ENCODE measurements around the gene MAPK6. TPM values are rescaled to one million over a fixed set of nuclear protein-coding genes. Genes with fewer than 3 reads are reported as not detected.

The MAPK6 gene
- total and polyA plus RNA-seq, 12 donors = 2.9 to 48.0 (median 17.1) TPM

DNA sequence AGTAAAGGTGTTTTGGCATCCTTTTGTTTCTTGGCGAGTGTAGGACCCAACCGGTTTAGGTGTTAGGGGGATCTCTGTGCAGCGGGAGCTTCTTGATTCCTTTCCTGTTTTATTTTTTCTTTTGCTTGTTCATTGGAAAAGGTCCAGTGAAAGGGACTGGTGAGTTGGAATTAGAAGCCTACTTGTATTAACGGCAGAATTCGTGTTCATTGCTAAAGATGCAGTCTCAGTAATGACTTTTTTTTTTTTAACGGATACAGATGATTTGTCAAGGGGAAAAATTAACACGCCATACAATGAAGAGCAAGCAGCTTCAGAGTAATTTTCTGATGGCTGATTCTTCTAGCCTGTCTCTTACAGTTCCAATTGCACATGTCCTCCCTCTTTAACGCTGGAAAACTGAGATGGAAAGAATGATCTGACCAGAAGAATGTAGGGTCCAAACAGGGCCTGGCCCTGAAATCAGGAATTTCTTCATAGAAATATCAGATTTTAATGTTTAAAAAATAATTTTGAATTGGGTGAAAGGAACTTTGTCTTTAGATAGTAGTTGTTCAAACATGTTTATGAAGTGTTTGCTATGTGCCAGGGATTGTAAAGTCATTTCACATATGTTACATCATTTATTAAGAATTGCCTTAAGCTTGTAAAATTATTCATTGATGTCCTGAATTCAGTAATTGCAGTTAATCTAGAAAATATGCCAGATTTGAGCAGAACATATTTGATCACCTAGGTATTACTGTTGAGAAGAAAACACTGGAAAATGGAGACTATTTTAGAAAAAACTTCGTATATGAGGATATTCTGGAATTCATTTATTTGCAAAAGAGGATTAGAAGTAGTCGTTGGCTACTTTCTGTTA lies 1.4 kb downstream of the MAPK6 start:
- peaks cover 24 to 33% of the 10 kb centered on the region in 2 donors for H3K4me1 ChIP-seq (replicated peaks in 1 of 2)
- 2 to 3% (median 3%) methylated on average over 10 of the region's 10 CpGs for WGBS, 4 donors
- no peaks in the 10 kb centered on the region for H3K27me3 ChIP-seq
- intact Hi-C loops (cut with DNase I) = loop anchor here in 1 of 2 donors (10.0 kb wide), 1 partner anchor 54 kb away; no protein-coding TSS in a partner anchor
- DNase-seq = no peak
- no peaks in the 10 kb centered on the region for H3K9me3 ChIP-seq (replicated peaks in 1 of 3)
- peak overlapping the region; percentile 77 to 100 (median 96) for H3K27ac ChIP-seq
- H3K4me3 ChIP-seq = peak overlapping the region; percentile 2 to 87 (median 83)
- H3K36me3 ChIP-seq (replicated peaks in 1 of 2) = no peaks in the 10 kb centered on the region
- TF ChIP-seq POLR2A (IDR thresholded peaks at IDR 0.05) = no peak
- TF ChIP-seq, protein P1, sequence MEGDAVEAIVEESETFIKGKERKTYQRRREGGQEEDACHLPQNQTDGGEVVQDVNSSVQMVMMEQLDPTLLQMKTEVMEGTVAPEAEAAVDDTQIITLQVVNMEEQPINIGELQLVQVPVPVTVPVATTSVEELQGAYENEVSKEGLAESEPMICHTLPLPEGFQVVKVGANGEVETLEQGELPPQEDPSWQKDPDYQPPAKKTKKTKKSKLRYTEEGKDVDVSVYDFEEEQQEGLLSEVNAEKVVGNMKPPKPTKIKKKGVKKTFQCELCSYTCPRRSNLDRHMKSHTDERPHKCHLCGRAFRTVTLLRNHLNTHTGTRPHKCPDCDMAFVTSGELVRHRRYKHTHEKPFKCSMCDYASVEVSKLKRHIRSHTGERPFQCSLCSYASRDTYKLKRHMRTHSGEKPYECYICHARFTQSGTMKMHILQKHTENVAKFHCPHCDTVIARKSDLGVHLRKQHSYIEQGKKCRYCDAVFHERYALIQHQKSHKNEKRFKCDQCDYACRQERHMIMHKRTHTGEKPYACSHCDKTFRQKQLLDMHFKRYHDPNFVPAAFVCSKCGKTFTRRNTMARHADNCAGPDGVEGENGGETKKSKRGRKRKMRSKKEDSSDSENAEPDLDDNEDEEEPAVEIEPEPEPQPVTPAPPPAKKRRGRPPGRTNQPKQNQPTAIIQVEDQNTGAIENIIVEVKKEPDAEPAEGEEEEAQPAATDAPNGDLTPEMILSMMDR (IDR thresholded peaks at IDR 0.05) = no peak

GRCh38 chr15:52021128-52021671 lies 2.2 kb downstream of the MAPK6 start:
- peak overlapping the region; percentile 81 to 100 (median 96) for H3K27ac ChIP-seq
- peak; percentile 56 to 83 (median 73) for DNase-seq

DNA sequence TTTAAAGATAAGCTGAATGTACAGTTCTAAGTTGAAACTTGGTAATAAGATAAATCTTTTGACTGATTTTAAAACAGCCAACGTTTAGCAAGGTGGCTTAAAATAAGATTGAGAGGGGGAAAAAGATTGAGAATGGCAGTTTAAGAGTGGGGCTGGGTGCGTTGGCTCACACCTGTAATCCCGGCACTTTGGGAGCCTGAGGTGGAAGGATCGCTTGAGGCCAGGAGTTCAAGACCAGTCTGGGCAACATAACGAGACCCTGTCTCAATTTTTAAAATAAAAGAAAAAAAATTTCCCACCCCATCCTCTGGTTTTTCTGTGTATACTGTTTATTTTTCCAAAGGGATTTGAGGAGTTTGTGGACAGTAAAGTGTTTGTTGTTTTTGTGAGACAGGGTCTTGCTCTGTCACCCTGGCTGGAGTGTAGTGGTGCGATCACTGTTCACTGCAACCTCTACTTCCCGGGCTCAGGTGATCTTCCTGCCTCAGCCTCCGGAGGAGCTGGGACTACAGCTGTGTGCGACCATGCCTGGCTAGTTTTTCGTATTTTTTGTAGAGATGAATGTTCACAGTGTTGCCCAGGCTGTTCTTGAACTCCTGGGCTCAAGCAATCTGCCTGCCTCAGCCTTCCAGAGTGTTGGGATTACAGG lies 3.0 kb downstream of the MAPK6 start:
- intact Hi-C loops (cut with DNase I) = loop anchor here in 1 of 2 donors (10.0 kb wide), 1 partner anchor 53 kb away; no protein-coding TSS in a partner anchor
- Histone ChIP-seq H3K9me3 (replicated peaks in 1 of 3) (no peaks in the 10 kb centered on the region), H3K4me3 (peak overlapping the region in 1 of 4 donors; percentile 35), H3K4me1 (replicated peaks in 1 of 2) (peaks cover 24 to 33% of the 10 kb centered on the region in 2 donors), H3K36me3 (replicated peaks in 1 of 2) (no peaks in the 10 kb centered on the region), H3K27me3 (no peaks in the 10 kb centered on the region), H3K27ac (peak overlapping the region in 3 of 5 donors; percentile 81 to 97 (median 96))
- 71 to 77% (median 75%) methylated on average over 10 of the region's 10 CpGs for WGBS, 4 donors
- no peak for DNase-seq
- TF ChIP-seq, protein P1 (IDR thresholded peaks at IDR 0.05) = no peak
- TF ChIP-seq POLR2A (IDR thresholded peaks at IDR 0.05) = no peak

More at GRCh38 chr15:52021128-52021671, 2.2 kb downstream of the MAPK6 start:
- H3K36me3 ChIP-seq (replicated peaks in 1 of 2) = no peaks in the 10 kb centered on the region
- no peaks in the 10 kb centered on the region for H3K9me3 ChIP-seq (replicated peaks in 1 of 3)
- WGBS, 4 donors = 0 to 1% (median 0%) methylated on average over 4 of the region's 4 CpGs
- H3K4me3 ChIP-seq = peak overlapping the region in 1 of 4 donors; percentile 87
- peaks cover 24 to 33% of the 10 kb centered on the region in 2 donors for H3K4me1 ChIP-seq (replicated peaks in 1 of 2)
- TF ChIP-seq POLR2A (IDR thresholded peaks at IDR 0.05) = peak in 1 of 2 donors; percentile 44
- TF ChIP-seq, protein P1 (IDR thresholded peaks at IDR 0.05) = no peak
- H3K27me3 ChIP-seq = no peaks in the 10 kb centered on the region
- intact Hi-C loops (cut with DNase I) = loop anchor here in 1 of 2 donors (10.0 kb wide), 1 partner anchor 54 kb away; no protein-coding TSS in a partner anchor

All from adrenal gland (tissue), 12 donors.